NCI-H1105 treated with DMSO at 0.1 percent for 48 hours (cell line): Measurements from ENCODE around the gene PTPRT.
"Not testable (repeated sequence)": the region's sequence is repeated elsewhere in the genome, so short reads cannot be mapped to it uniquely, and the experiment has no call there.

Experiments
- DNase-seq: peaks from one replicate; lab custom pipeline; 2025; lab: John Stamatoyannopoulos, UW

PTPRT gene

DNA sequence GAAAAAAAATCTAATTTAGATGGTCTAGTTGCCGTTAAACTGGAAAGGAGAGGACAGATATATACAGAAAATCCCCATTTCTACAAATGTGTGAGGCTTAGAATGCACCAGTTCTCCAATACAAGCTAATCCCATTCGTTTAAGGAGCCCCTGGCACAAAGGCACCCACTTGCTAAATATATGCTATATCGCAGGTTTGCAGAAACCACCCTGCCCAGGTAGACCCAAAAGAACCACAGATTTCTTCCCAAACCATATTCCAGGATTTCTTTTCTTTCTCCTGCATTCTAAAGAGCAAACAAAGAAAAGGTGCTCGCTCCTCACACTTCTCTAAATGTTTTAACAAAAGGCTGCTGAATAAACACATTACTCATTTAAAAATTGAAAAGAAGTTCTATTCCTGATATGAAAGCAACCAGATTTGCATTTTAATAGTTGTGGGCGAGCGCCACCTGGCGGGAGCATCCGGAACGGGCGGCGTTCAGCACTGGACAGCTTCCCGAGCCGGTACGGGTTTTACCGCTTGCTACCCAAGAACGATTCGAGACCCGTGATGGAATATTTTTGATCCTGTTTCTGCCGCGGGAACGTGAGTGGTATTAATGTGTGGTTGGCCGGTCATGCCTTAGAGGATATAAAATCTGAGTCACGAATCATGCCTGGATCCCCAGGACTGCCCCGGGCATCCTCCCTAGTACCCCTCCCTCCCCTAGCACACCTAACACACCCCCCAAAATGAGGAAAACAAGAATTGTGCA lies 2.1 kb downstream of the PTPRT start:
- DNase-seq: peak; percentile 81

DNA sequence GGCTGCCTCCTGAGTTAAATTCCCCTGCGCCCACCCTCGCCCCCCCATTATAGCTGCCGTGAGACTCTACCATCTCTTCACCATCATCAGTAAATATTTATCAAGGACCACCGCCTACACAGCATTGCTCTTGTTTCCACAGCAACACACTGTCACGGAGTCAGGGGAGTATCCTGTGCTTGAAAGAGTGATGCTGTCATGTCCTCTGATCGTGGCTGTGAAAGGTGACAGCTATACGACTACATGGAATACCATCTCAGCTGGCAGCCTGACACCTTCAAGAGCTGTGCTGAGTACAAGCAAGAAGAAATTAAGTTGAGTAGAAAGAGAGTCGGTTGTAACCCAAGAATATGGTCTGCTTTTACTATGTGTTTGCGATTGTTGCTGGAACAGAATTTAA lies 3.4 kb downstream of the PTPRT start:
- no peak for DNase-seq

DNA sequence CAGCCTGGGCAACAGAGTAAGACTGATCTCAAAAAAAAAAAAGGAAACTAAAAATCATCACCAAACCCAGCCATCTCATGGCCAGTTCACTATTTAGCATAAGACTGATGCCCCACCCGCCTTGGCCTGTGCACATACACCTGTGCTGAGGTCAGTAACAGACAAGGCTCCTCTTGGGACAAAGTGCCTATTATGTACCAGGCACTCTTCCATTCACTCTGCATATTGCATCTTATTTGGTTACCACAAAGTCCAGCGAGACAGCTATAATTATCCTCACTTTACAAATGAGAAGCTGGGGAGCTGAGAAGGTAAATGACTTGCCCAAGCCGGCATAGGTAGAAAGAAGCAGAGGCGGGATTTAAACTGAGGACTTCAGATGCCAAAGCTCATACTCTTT lies 3.8 kb downstream of the PTPRT start:
- no peak for DNase-seq

DNA sequence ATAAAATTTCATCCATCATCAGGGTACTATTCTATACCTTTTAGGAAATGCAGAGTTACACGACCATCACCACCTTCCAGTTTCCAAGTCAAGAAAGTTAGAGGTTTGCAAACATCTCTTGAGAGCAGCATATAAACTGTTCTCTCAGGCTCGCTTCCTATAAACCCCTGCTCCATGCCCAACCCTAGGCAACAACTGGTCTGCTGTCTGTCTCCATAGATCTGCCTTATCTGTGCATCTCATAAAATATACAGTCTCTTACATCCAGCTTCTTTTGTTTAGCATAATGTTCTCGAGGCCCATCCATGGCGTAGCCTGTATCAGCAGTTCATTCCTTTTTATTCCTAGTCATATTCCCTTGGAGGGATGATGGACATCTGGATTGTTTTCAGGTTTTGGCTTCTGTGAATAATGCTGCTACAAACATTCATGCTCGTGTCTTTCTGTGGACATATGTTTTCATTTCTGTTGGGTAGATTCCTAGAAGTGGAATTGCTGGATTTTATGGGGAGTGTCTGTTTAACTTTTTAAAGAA lies 6.1 kb downstream of the PTPRT start:
- no peak for DNase-seq

DNA sequence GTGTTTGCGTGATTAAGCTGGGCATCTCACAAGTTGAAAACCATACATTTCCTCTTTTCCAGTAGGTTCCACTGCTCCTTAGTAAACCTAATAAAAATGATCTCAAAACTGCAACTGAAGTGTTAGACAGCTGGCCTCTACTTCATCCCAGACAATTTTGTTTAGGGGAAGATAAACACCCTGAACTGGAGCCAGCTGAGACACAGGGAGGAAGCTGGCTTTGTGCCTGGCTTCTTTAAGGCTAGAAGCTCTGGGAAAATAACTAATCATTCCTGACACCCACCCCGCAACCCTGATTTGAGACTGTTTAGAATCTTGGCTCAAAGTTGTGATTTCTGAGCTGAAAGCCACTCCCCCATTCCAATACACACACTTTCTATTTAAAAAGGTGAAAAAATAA lies 11.6 kb downstream of the PTPRT start:
- peak; percentile 49 for DNase-seq

DNA sequence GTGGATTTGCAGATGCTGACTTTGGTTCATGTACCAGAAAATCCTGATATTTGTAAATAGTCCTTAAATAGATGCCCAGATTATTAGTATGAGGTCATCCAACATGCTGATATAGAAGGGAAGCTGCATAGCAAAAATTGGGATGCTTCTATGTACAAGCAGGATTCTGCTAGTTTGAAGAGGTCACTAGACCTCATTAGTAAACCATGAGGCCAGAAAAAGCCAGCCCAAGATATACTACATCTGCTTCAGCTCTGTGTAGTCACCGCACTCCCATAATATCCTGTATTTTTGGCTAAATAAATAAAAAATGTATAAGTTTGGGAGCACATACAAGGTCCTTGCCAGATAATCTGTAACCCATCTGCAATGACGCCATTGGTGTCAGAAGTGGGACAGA lies 13.0 kb downstream of the PTPRT start:
- DNase-seq: no peak

DNA sequence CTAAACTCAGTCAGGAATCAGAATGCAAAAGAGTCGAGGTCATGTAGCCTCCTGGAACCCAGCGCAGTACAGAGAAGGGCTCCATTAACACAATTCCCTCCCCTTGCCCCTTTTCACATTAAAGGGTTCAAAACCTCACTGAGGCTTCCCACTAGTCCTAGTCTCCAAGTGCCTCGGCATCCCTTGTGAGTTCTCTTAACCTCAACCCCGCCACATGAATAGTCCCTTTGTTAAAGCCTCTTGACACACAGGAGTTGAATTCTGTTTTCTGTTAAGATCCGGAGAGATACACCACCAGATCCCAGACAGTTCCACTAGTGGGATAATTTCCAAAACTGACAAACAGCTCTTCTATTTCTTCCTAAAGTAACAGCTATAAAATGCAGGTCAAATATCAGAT lies 17.8 kb downstream of the PTPRT start:
- DNase-seq: no peak

DNA sequence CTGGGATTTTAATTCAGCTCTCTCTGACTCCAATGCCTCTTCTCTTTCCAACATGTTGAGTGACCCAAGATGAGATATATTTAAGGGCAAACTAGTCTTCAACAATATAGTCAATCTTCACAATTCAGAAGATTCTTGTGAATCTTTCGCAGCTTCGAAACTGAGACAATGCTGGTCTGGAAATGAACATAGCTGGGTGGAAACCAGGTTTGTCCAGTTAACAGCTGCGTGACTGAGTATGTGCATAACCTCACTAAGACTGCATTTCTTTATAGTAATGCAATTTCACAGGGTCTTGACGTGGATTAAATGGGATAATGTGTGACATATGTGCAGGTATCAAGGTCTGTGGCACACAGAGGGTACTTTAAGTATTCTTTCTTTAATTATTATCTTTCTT lies 18.9 kb downstream of the PTPRT start:
- no peak for DNase-seq

DNA sequence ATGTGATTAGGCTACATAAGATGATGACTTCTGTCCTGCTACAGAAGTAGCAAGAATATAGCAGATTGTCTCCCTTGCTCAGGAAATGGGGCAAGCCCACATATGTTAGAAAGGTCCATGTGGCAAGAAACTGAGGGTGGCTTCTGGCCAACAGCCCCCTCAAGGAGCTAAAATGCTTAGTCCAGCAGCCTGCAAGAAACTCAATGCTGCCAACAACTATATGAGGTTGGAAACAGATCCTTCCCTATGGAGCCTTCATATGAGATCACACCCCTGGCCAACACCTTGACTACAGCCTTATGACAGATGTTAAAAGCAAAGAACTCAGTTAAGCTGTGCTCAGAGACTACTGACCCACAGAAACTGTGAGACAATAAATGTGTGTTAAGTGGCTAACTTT lies 22.1 kb downstream of the PTPRT start:
- DNase-seq: no peak

DNA sequence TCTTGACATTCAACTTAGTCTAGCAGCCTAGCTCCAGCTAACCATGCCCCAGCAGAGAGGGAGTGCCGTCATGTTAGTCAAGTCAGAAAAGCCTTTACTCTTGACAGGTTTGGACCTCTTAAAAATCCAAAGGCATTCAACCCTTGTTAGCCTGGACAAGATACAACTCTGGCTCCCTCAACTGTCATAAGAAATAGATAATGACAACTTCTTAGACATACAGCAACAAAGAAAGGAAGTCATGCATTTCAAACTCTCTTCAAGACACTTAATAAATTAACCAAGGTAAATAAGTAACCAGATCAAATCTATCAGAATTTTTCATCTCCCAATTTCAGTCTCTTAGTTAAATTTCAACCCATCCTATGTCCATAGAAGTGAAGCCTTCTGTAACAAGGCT lies 22.7 kb downstream of the PTPRT start:
- DNase-seq: no peak

DNA sequence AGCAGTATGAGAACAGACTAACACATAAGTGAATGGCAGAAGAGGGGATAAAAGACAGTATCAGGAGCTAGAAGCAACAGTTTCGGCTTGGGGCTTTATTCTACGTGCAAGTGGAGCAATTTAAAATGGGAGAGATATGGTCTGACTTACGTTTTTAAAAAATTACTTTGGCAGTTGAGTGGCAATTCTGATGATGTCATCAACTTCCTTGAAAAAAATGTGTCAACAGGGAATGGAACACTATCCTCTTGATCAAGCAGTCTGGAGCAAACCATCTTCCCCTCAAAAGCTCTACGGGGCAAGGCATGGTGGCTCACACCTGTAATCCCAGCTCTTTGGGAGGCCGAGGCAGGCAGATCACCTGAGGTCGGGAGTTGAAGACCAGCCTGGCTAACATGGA lies 24.1 kb downstream of the PTPRT start:
- DNase-seq: no peak

DNA sequence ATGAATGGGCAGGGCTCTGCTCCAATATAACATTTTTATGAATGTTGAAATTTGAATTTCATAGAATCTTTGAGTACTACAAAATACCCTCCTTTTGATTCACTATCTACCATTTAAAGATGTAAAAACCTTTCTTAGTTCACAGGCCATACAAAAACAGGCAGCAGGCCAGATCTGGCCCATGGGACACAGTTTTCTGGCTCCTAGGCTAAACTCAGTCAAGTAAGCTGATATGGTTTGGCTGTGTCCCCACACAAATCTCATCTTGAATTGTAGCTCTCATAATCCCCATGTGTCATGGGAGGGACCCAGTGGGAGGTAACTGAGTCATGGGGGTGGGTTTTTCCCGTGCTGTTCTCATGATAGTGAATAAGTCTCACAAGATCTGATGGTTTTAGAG lies 25.0 kb downstream of the PTPRT start:
- not testable (repeated sequence) for DNase-seq

DNA sequence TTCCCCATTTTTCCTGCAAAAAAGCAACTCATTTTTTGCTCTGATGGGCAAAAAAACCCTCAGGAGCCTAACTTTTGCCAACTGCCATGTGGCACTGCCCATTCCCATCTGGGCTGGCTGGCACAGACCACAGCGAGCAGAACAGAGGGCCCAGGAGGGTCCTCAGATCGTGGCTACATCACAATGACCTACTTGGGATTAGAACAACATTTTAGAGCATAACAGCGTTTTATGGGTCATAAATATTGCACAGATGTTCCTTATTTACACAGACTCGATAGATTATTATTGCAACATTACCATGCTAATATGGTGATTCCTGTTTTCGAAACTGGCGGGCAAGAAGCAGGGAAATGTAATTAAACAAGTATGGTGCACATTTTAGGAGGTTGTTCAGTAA lies 28.0 kb downstream of the PTPRT start:
- no peak for DNase-seq

DNA sequence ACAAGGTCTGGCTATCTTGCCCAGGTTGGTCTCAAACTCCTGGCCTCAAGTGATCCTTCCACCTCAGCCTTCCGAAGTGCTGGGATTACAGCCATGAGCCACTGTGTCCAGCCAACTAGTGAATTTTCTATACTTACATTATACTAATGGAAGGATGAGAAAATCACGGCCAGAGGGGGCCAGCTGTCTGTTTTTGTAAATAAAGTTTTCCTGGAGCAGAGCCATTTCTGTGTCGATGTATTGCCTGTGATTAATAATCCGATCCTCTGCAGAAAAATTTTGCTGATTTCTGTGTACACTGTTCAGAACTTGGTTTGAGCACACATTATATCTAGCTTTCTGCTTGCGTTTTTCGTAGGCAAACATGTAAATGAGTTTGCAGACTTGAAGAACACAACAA lies 28.8 kb downstream of the PTPRT start:
- DNase-seq: no peak

DNA sequence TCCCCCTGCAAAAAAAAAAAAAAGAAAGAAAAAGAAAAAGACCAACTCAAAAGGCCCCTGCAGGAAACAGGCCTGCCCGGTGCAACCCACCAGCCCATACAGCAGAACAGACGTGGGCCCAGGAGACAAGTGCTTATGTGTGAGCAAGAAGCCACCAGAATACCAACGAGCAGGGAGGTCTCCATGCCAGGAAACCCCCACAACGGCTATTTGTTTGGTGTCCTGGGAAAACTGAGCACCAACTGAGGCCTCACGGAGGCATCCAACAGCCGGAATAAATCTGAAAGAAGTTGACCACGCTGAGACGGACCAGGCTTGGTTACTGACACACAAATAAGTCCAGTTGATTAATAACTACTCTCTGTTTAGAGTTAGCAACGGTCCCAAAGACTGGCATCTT lies 29.7 kb downstream of the PTPRT start:
- no peak for DNase-seq

DNA sequence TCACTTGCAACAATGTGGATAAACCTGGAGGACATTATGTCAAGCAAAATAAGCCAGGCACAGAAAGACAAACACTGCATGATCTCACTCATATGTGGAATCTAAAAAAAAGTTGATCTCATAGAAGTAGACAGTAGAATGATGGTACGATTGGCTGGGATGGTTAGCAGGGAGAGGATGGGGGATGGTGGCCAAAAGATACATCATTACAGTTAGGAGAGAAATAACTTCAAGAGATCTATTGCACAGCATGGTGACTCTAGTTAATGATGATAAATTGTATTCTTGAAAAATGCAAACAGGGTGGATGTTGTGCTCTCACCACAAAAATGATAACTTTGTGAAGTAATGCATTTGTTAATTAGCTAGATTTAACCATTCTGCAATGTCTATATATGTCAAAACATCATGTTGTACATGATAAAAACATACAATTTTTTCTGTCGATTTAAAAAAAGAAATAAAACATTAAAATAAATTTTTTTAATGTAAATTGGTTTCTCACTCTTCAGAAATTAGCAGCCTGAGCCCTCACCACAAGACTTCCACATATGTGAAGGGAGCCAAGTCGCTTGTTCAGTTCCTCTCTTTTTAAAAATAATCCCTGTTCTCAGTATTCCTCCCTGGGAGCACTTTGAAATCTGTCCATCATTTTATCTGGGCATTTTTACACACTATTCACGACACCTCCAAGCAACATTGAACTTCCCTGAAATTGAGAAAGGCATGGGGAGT lies 34.2 kb downstream of the PTPRT start:
- DNase-seq: no peak

DNA sequence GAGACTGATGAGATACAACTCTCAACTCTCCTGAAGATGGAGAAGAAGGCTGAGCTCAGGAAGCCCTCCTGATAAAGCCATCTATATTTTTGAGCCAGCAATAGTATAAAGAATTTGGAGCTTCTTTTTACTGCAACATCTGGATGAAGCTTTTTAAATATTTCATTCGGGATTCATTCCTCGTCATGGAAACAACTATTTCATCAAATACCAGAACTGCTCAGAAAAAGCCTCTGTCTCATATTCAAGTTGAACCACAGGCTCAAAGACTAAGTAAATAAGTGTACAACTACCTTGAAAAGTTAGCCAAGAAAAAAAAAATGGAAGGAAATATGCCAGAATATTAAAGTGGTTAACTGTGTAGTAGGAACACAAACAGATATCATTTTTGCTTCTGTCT lies 37.8 kb downstream of the PTPRT start:
- DNase-seq: no peak

DNA sequence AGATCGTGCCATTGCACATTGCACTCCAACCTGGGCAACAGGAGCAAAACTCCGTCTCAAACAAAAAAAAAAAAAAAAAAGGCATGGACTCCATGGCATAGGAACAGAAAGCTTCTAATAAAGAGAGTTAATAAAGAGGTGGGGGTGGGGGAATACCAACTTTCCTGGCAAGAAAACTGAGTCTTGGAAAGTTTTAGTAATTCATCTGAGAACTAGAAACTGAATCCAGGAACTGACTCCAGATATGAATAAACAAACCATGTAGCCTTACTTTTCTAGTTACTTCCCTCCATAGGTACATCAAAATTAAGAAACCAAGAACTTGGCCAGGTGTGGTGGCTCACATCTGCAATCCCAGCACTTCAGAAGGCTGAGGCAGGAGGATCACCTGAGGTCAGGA lies 38.5 kb downstream of the PTPRT start:
- DNase-seq: no peak

DNA sequence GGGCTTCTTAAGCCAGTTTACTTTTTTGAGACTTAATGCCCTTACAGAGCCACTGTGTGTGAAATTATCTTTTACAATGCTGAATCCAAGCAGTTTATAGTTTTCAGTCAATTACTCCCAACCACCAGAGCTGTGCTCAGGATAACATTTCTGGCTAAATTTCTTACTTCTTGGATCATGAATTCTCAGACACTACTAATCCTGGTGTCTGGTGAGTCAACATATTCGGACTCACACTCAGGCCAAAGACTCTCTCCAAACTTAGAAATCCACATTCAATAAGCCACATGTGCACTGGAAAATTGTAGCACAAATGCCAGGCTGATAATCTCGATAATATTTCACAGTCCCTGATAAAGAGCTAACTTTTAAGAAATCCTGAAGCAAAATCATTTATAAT lies 49.0 kb downstream of the PTPRT start:
- DNase-seq: no peak

DNA sequence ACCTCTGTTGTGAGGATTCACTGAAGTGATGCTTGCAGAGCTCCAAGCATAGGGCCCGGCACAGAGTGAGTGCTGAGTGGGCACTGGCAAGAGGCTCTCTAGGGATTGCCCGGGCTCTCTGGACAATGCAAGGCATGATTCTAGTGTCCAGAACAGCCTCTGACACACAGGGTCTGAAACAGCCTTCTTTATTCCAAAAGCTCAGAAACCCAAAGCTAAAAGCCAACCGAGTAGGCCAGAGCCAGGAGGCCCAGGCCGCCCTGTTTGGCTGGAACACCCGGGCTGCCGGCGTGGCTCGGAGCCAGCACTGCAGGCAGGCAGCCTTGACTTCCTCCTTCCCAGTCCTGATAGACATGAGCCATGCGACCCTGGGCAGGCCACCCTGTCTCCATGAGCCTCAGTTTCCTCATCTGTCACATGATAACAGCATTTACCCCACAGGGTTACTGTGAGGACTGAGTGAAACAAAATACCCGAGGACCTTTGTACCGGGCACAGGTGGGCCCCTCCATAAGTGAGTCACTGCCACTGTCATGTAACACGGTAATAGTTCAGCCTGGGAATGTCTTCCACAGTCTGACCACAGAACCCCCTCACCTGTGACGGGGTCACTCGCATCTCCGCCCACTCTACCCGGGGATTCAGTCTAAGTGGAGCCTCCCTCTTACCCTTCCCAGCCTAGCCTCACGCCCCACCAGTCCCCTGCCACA lies 51.5 kb downstream of the PTPRT start:
- no peak for DNase-seq

DNA sequence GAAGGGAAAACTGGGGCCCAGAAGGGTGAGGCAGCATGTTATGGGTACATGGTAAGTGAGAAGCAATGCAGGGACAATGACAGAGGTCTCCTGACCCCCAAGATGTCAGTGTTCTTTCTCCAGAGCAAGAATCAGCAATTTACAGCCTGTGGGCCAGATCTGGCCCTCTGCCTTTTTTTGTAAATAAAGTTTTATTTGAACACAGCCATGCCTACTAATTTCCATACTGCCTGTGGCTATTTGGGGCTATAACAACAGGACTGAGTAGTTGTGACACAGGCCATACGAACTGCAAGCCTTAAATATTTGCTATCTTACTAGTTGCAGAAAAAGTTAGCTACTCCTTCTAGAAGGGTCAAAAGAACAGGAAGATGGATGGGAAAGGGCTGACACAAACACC lies 52.5 kb downstream of the PTPRT start:
- no peak for DNase-seq

DNA sequence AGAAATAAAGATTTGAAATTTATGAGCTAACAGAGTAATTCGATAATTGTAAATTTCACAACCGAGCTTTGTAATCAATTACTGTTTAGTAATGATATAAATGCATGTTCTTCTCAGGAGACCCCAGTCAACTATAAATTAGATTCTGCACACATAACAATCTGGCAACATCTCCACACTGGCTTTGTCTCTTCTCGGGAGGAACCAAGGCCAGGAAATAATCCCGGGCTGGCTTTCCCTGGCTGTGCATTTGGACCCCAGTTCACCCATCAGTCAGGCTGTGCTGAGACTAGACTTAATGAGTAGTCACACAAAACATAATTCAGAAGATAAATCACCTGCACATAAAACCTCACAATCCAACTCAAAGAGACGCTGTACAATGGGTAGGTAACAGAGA lies 65.5 kb downstream of the PTPRT start:
- no peak for DNase-seq

DNA sequence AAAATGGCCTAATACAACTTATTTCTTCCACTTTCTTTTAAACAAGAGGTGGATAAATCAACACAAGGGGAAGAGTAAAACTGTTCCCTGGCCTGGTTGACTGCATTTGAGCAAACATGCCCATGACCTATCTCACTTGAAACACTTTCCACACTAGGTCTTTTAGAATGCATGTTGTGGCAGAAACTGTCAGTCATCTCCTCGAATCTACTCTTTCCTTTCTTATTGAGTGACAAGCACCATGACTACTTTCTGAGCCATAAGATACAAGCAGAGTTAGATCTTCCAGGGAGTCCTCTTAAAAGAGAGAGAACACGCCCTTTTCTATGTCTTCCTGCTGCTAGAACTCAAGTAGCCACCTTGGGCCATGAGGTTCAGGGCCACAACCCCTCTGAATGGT lies 66.5 kb downstream of the PTPRT start:
- no peak for DNase-seq
